IMR-90 (cell line): ENCODE measurements around the gene MAML3. TPM values are rescaled to one million over a fixed set of nuclear protein-coding genes. Genes with fewer than 3 reads are reported as not detected.

Experiments used
- ATAC-seq: fragments of 200-7000 bp; cut with Tn5 transposase; 2 replicates; pipeline ENCODE4 v1.9.1; 2020; ENCODE audit warnings: low read depth, mild to moderate bottlenecking, moderate library complexity
- BruUV-seq: library from RNA; stranded (reverse); fragments of 400-500 nt; replicated peaks from 2 replicates; lab custom pipeline; 2021; lab: Mats Ljungman, UMichigan
- CTCF ChIA-PET: fragments of 300-600 bp; formaldehyde crosslinking; extraction: SDS; loops from one replicate; lab custom pipeline; 2021; ENCODE audit warnings: antibody characterized with exemption; lab: Yijun Ruan, JAX
- POLR2A ChIA-PET: fragments of 300-600 bp; sonication (Branson Sonifier 250); formaldehyde crosslinking; loops from one replicate; lab custom pipeline; 2022; ENCODE audit warnings: antibody characterized with exemption; ENCODE audit not compliant: unreplicated experiment; lab: Charles Lee
- DNase-seq: peaks from one replicate; pipeline ENCODE4 v3.0.0; 2013
- H2AFZ ChIP-seq: replicated peaks from 2 replicates; pipeline ENCODE3; 2013; ENCODE audit warnings: low read length, mild to moderate bottlenecking; ENCODE audit not compliant: poor library complexity
- H2AK5ac ChIP-seq: 2 replicates; pipeline ENCODE4 v1.6.1; 2013; ENCODE audit warnings: low read depth, low read length, inconsistent platforms
- H2AK9ac ChIP-seq: replicated peaks from 2 replicates; pipeline ENCODE3; 2013; ENCODE audit warnings: mild to moderate bottlenecking, low read depth, low read length, moderate library complexity; ENCODE audit not compliant: poor library complexity
- H2BK120ac ChIP-seq: 2 replicates; pipeline ENCODE4 v1.6.1; 2013; ENCODE audit warnings: low read depth, low read length, inconsistent platforms
- H2BK15ac ChIP-seq: 3 replicates; pipeline ENCODE4 v1.6.1; 2013; ENCODE audit warnings: low read depth, low read length, inconsistent platforms
- H2BK20ac ChIP-seq: 2 replicates; pipeline ENCODE4 v1.6.1; 2013; ENCODE audit warnings: low read depth, mild to moderate bottlenecking, inconsistent platforms, low read length, moderate library complexity
- H2BK5ac ChIP-seq: 2 replicates; pipeline ENCODE4 v1.6.1; 2013; ENCODE audit warnings: mild to moderate bottlenecking, low read depth, low read length, inconsistent platforms; ENCODE audit not compliant: poor library complexity, severe bottlenecking
- H3K14ac ChIP-seq: replicated peaks from 2 replicates; pipeline ENCODE4 v1.6.1; 2013; ENCODE audit warnings: low read depth, low read length, inconsistent platforms
- H3K18ac ChIP-seq: 2 replicates; pipeline ENCODE4 v1.6.1; 2013; ENCODE audit warnings: low read depth, low read length, control low read depth
- H3K23ac ChIP-seq: 2 replicates; pipeline ENCODE4 v1.6.1; 2013; ENCODE audit warnings: low read depth, low read length, inconsistent platforms
- H3K27ac ChIP-seq: 2 replicates; pipeline ENCODE4 v1.5.1; 2013; ENCODE audit warnings: mild to moderate bottlenecking, control low read depth, low read length; ENCODE audit not compliant: insufficient read depth
- H3K27me3 ChIP-seq: 2 replicates; pipeline ENCODE4 v1.6.1; 2013; ENCODE audit warnings: low read length; ENCODE audit not compliant: control insufficient read depth, insufficient read depth
- H3K36me3 ChIP-seq: 2 replicates; pipeline ENCODE4 v1.6.1; 2013; ENCODE audit warnings: low read length, mixed read lengths; ENCODE audit not compliant: control insufficient read depth, insufficient read depth
- H3K4ac ChIP-seq: 2 replicates; pipeline ENCODE4 v1.6.1; 2013; ENCODE audit warnings: low read depth, low read length, inconsistent platforms
- H3K4me1 ChIP-seq: 2 replicates; pipeline ENCODE4 v1.6.1; 2013; ENCODE audit warnings: low read length, mixed read lengths; ENCODE audit not compliant: control insufficient read depth, insufficient read depth
- H3K4me2 ChIP-seq: 2 replicates; pipeline ENCODE4 v1.6.1; 2013; ENCODE audit warnings: low read depth, mild to moderate bottlenecking, control low read depth, low read length, moderate library complexity
- H3K4me3 ChIP-seq: 2 replicates; pipeline ENCODE4 v1.5.1; 2013; ENCODE audit warnings: low read depth, mild to moderate bottlenecking, control low read depth, low read length, moderate library complexity; ENCODE audit not compliant: insufficient read depth
- H3K56ac ChIP-seq: 2 replicates; pipeline ENCODE4 v1.6.1; 2013; ENCODE audit warnings: low read length, inconsistent platforms; ENCODE audit not compliant: insufficient read depth; ENCODE audit errors: extremely low read depth
- H3K79me1 ChIP-seq, 2 experiments: 2 replicates each; pipeline ENCODE4 v1.6.1; 2013; ENCODE audit warnings: low read length in 2 of 2, inconsistent platforms in 1 of 2, low read depth in 1 of 2
- H3K9ac ChIP-seq: 2 replicates; pipeline ENCODE4 v1.6.1; 2013; ENCODE audit warnings: low read depth, low read length, control low read depth
- H3K9me1 ChIP-seq: 2 replicates; pipeline ENCODE4 v1.6.1; 2013; ENCODE audit warnings: low read length, inconsistent platforms; ENCODE audit not compliant: insufficient read depth
- H3K9me3 ChIP-seq: 2 replicates; pipeline ENCODE4 v1.6.1; 2013; ENCODE audit warnings: low read length; ENCODE audit not compliant: control insufficient read depth, insufficient read depth
- H4K20me1 ChIP-seq: 2 replicates; pipeline ENCODE4 v1.6.1; 2013; ENCODE audit warnings: low read length, inconsistent platforms; ENCODE audit not compliant: insufficient read depth
- H4K5ac ChIP-seq: 2 replicates; pipeline ENCODE4 v1.6.1; 2013; ENCODE audit warnings: mild to moderate bottlenecking, low read depth, low read length, control low read depth
- H4K8ac ChIP-seq, 2 experiments: 2 replicates each; pipeline ENCODE4 v1.6.1; 2013; ENCODE audit warnings: low read depth in 2 of 2, low read length in 2 of 2, control low read depth in 1 of 2, inconsistent platforms in 1 of 2
- H4K91ac ChIP-seq: 2 replicates; pipeline ENCODE4 v1.6.1; 2013; ENCODE audit warnings: low read depth, low read length, inconsistent platforms; ENCODE audit not compliant: insufficient read depth
- CEBPB ChIP-seq: IDR thresholded peaks from 2 replicates; pipeline ENCODE4 v1.6.1; 2012; ENCODE audit warnings: low read depth, low read length, improper control_type of control experiment
- POLR2A ChIP-seq: IDR thresholded peaks from 2 replicates; pipeline ENCODE4 v1.6.1; 2012; ENCODE audit warnings: mild to moderate bottlenecking, low read depth, low read length
- RCOR1 ChIP-seq: IDR thresholded peaks from 2 replicates; pipeline ENCODE4 v1.6.1; 2012; ENCODE audit warnings: mild to moderate bottlenecking, low read length, improper control_type of control experiment; ENCODE audit not compliant: insufficient replicate concordance
- WGBS, 2 experiments: methylation state at CpG; one replicate each; pipeline versions ENCODE4 v1.1.5 to v1.1.7; 2013; ENCODE audit warnings: missing lambda C conversion rate in 2 of 2; ENCODE audit not compliant: insufficient read length in 1 of 2; ENCODE audit errors: extremely low coverage in 2 of 2; 5-methylcytosine and 5-hydroxymethylcytosine counted together
- dilution Hi-C: fragments of 300-500 bp; cut with HindIII; formaldehyde crosslinking; loops from one replicate; pipeline ENCODE4 v1.14.3; 2018; ENCODE audit warnings: low sequenced_read_pairs; ENCODE audit not compliant: unreplicated experiment
- in situ Hi-C: fragments of 300-500 bp; cut with MboI; formaldehyde crosslinking; loops from 3 replicates; pipeline ENCODE4 v1.14.3; 2019; ENCODE audit warnings: low sequenced_read_pairs, inconsistent platforms, mixed read lengths
- intact Hi-C: fragments of 100-400 bp; cut with micrococcal nuclease; formaldehyde crosslinking; loops from 2 replicates; pipeline ENCODE4 v1.10.0; 2022
- polyA plus RNA-seq, 3 experiments: library from polyadenylated mRNA; depleted of rRNA; stranded (reverse); fragments of >200 nt; gene quantifications; 2 replicates each; pipeline ENCODE4 v1.2.3, GENCODE V29; 2012; ENCODE audit warnings: low replicate concordance in 1 of 3
- total RNA-seq: library from RNA; depleted of rRNA; stranded (reverse); fragments of >200 nt; gene quantifications from 2 replicates; pipeline ENCODE4 v1.2.3, GENCODE V29; 2012

Gene MAML3
- total and polyA plus RNA-seq, 2 of the 4 experiments (the other 2 are of a cell fraction), result 0.90 to 1.7 TPM

DNA sequence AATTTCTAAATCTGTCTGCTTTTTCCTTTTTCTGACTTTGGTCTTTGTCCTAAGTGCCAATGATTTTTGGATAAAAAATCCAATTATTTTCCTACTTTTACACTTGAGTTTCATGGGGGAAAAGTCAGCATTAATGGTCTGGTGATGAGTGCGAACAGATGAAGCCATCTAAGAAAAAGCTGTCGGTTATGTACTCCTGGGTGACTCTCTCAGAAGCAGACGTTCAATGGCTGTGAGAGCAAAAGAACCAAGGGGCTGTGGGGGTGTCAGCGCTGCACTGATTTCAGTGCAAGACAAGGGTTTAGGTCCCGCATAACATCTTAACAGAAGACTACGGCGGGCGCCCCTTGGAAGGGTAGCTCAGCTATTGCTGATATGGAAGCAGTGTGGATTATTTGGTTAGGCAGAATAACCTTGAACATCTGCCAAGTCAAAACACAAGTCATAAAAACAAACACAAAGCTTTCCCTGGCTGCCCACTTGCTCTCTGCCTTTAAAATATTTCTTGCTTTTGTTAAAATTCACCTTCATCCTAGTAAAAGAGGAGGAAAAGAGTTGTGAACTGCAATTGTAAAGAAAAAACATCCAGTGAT, 240.5 kb downstream of the MAML3 start:
- peak overlapping the region; percentile 82 for H2BK120ac ChIP-seq
- no peaks in the 10 kb centered on the region for H4K20me1 ChIP-seq
- POLR2A ChIA-PET, result no interaction called here
- no peak overlapping the region for H4K91ac ChIP-seq
- peak overlapping the region; percentile 31 for H3K4me2 ChIP-seq
- H3K9me1 ChIP-seq, result peaks cover 6% of the 10 kb centered on the region; the same call in 1 of the 2 replicates
- H3K4me3 ChIP-seq, result no peak overlapping the region
- H3K27ac ChIP-seq, result peak overlapping the region; percentile 93; the same call in 1 of the 2 replicates
- intact Hi-C loops, result no loop called here
- H4K5ac ChIP-seq, result peak overlapping the region; percentile 77; the same call in 1 of the 2 replicates
- peak overlapping the region; percentile 29; the same call in 1 of the 2 replicates for H2AK5ac ChIP-seq
- peak overlapping the region; percentile 7; the same call in 1 of the 2 replicates for H3K9ac ChIP-seq
- peaks cover 0 to 5% of the 10 kb centered on the region in 2 experiments; a peak in 1 of 4 replicates for H3K79me1 ChIP-seq
- H3K36me3 ChIP-seq, result no peaks in the 10 kb centered on the region
- H3K4ac ChIP-seq, result peak overlapping the region; percentile 62
- peak; percentile 38 for ATAC-seq
- no peak for TF ChIP-seq CEBPB
- TF ChIP-seq RCOR1, result no peak
- no peak for TF ChIP-seq POLR2A
- H3K56ac ChIP-seq, result no peak overlapping the region
- no peak overlapping the region for H2AK9ac ChIP-seq
- peak overlapping the region in 1 of 2 experiments; percentile 64; a peak in 2 of 4 replicates for H4K8ac ChIP-seq
- H2BK15ac ChIP-seq, result no peak overlapping the region; the same call in 2 of the 3 replicates
- no peak overlapping the region for H3K23ac ChIP-seq
- peaks cover 12% of the 10 kb centered on the region for H3K4me1 ChIP-seq
- no peaks in the 10 kb centered on the region for H3K9me3 ChIP-seq
- 67% methylated on average over 3 of the region's 8 CpGs; no CpG with 5 or more reads in 1 of the 2 experiments for WGBS, 2 experiments
- peak; percentile 51 for DNase-seq
- in situ Hi-C loops, result no loop called here
- no TSS peak for BruUV-seq
- dilution Hi-C loops, result no loop called here
- no peaks in the 10 kb centered on the region for H3K27me3 ChIP-seq
- H3K18ac ChIP-seq, result peak overlapping the region; percentile 89
- CTCF ChIA-PET, result interaction anchor here (0.6 kb wide), 1 partner anchor 324 kb away, joined by 3 read pairs; no protein-coding TSS in a partner anchor
- peak overlapping the region; percentile 41 for H2BK5ac ChIP-seq
- peak overlapping the region; percentile 27; the same call in 1 of the 2 replicates for H3K14ac ChIP-seq
- peak overlapping the region; percentile 15; the same call in 1 of the 2 replicates for H2BK20ac ChIP-seq
- H2AFZ ChIP-seq, result peak overlapping the region; percentile 5
